SK-N-SH (cell line): ENCODE measurements around the gene GCFC2. TPM values are rescaled to one million over a fixed set of nuclear protein-coding genes. Genes with fewer than 3 reads are reported as not detected.
A peak's percentile ranks its signal among the peaks of the same experiment; 100 is the strongest.

Source experiments
- CTCF ChIA-PET: fragments of 300-600, 350-600 bp; formaldehyde crosslinking; extraction: SDS; loops from one replicate; lab custom pipeline; 2021; lab: Yijun Ruan, JAX
- POLR2A ChIA-PET: fragments of 350-600 bp; sonication (Branson Sonifier 250); formaldehyde crosslinking; extraction: SDS; loops from one replicate; lab custom pipeline; 2020; ENCODE audit warnings: antibody characterized with exemption, inconsistent platforms; lab: Yijun Ruan, JAX
- DNase-seq: peaks from one replicate; pipeline ENCODE4 v3.0.0; 2012
- H2AFZ ChIP-seq: fragments of 200-600 bp; sonication (generic); 2 replicates; pipeline ENCODE4 v1.8.1; 2016; ENCODE audit warnings: antibody characterized with exemption, mild to moderate bottlenecking, low read depth
- H3F3A ChIP-seq: fragments of 200-600 bp; sonication (generic); replicated peaks from 2 replicates; pipeline ENCODE3; 2016; ENCODE audit warnings: antibody characterized with exemption, mild to moderate bottlenecking; ENCODE audit not compliant: insufficient read depth
- H3K27ac ChIP-seq, 2 experiments: fragments of 200-500 bp in 1 of 2; fragments of 200-600 bp in 1 of 2; sonication (Bioruptor generic) in 1 of 2; sonication (generic), shearing (Covaris generic) in 1 of 2; 2 replicates each; pipeline versions ENCODE4 v1.5.1 to v1.6.1; 2014 to 2016; ENCODE audit warnings: low read depth in 2 of 2, inconsistent platforms in 1 of 2, low read length in 1 of 2, mild to moderate bottlenecking in 1 of 2, mixed read lengths in 1 of 2
- H3K27me3 ChIP-seq: fragments of 200-600 bp; sonication (generic), shearing (Covaris generic); 2 replicates; pipeline ENCODE4 v1.6.1; 2016; ENCODE audit warnings: mixed run types; ENCODE audit not compliant: insufficient read depth
- H3K36me3 ChIP-seq, 2 experiments: fragments of 200-500 bp in 1 of 2; fragments of 200-600 bp in 1 of 2; sonication (Bioruptor generic) in 1 of 2; sonication (generic) in 1 of 2; replicated peaks in 1 of 2; 2 replicates each; pipeline versions ENCODE3 to v1.5.1; 2014 to 2016; ENCODE audit warnings: low read length in 1 of 2, mild to moderate bottlenecking in 1 of 2; ENCODE audit not compliant: insufficient read depth in 2 of 2, control insufficient read depth in 1 of 2
- H3K4me1 ChIP-seq, 2 experiments: fragments of 200-500 bp in 1 of 2; fragments of 200-600 bp in 1 of 2; sonication (Bioruptor generic) in 1 of 2; sonication (generic), shearing (Covaris generic) in 1 of 2; 2 replicates each; pipeline versions ENCODE4 v1.5.1 to v1.6.1; 2014 to 2016; ENCODE audit warnings: low read depth in 1 of 2, low read length in 1 of 2, mixed run types in 1 of 2; ENCODE audit not compliant: insufficient read depth in 2 of 2, control insufficient read depth in 1 of 2
- H3K4me2 ChIP-seq: fragments of 200-600 bp; sonication (generic), shearing (Covaris generic); 2 replicates; pipeline ENCODE4 v1.6.1; 2017; ENCODE audit warnings: mixed run types
- H3K4me3 ChIP-seq, 2 experiments: fragments of 200-500 bp in 1 of 2; fragments of 200-600 bp in 1 of 2; sonication (Bioruptor generic) in 1 of 2; sonication (generic), shearing (Covaris generic) in 1 of 2; 2 replicates each; pipeline versions ENCODE4 v1.5.1 to v1.8.1; 2014 to 2016; ENCODE audit warnings: low read depth in 2 of 2, inconsistent platforms in 1 of 2, low read length in 1 of 2, mild to moderate bottlenecking in 1 of 2, mixed read lengths in 1 of 2, moderate library complexity in 1 of 2
- H3K79me2 ChIP-seq: fragments of 200-600 bp; sonication (generic); 2 replicates; pipeline ENCODE4 v1.8.1; 2017; ENCODE audit warnings: mild to moderate bottlenecking; ENCODE audit not compliant: insufficient read depth
- H3K9ac ChIP-seq: fragments of 200-600 bp; sonication (generic); 2 replicates; pipeline ENCODE4 v1.6.1; 2017; ENCODE audit warnings: mixed run types
- H3K9me2 ChIP-seq: fragments of 200-600 bp; sonication (generic); 2 replicates; pipeline ENCODE4 v1.6.1; 2017; ENCODE audit warnings: mixed run types
- H3K9me3 ChIP-seq: fragments of 200-600 bp; sonication (generic); 2 replicates; pipeline ENCODE4 v1.6.1; 2017; ENCODE audit warnings: mixed run types, mild to moderate bottlenecking, moderate library complexity
- H4K20me1 ChIP-seq: fragments of 200-600 bp; sonication (generic); 2 replicates; pipeline ENCODE4 v1.6.1; 2017; ENCODE audit warnings: mild to moderate bottlenecking, mixed run types; ENCODE audit not compliant: insufficient read depth
- CTCF ChIP-seq: fragments of 200-600 bp; sonication (generic); IDR thresholded peaks from 2 replicates; pipeline ENCODE4 v1.6.1; 2017; ENCODE audit warnings: antibody characterized with exemption, mild to moderate bottlenecking, moderate library complexity
- ELF1 ChIP-seq: IDR thresholded peaks from 2 replicates; pipeline ENCODE4 v1.4.0; 2012
- EP300 ChIP-seq, 2 experiments: IDR thresholded peaks; 2 replicates each; pipeline versions ENCODE4 v1.4.0 to v1.6.1; 2012; ENCODE audit warnings: borderline replicate concordance in 1 of 2, low read depth in 1 of 2, low read length in 1 of 2
- EZH2phosphoT487 ChIP-seq: fragments of 200-600 bp; sonication (generic); IDR thresholded peaks from 2 replicates; pipeline ENCODE4 v1.6.1; 2017; ENCODE audit warnings: low read depth, mixed run types, mild to moderate bottlenecking, antibody characterized with exemption, moderate library complexity, borderline replicate concordance
- FOSL2 ChIP-seq: IDR thresholded peaks from 2 replicates; pipeline ENCODE4 v1.4.0; 2012; ENCODE audit warnings: low read depth, mild to moderate bottlenecking, moderate library complexity, borderline replicate concordance
- FOXJ3 ChIP-seq: sonication (generic); formaldehyde crosslinking; IDR thresholded peaks from 2 replicates; pipeline ENCODE4 v1.5.1; 2020; ENCODE audit warnings: mild to moderate bottlenecking, missing genetic modification reagents
- FOXM1 ChIP-seq: IDR thresholded peaks from 2 replicates; pipeline ENCODE4 v1.4.0; 2012; ENCODE audit warnings: low read depth, mild to moderate bottlenecking
- GABPA ChIP-seq: IDR thresholded peaks from 2 replicates; pipeline ENCODE4 v1.4.0; 2012; ENCODE audit warnings: low read depth, mild to moderate bottlenecking
- IRF3 ChIP-seq: fragments of 150-350 bp; IDR thresholded peaks from 2 replicates; pipeline ENCODE4 v1.6.1; 2016; ENCODE audit warnings: mild to moderate bottlenecking, low read depth, low read length
- MEF2A ChIP-seq: IDR thresholded peaks from 2 replicates; pipeline ENCODE4 v1.4.0; 2012; ENCODE audit warnings: low read depth, borderline replicate concordance
- MXI1 ChIP-seq: IDR thresholded peaks from 2 replicates; pipeline ENCODE4 v1.6.1; 2012; ENCODE audit warnings: mild to moderate bottlenecking, low read depth, low read length, improper control_type of control experiment
- NFIC ChIP-seq: IDR thresholded peaks from 2 replicates; pipeline ENCODE4 v1.4.0; 2012; ENCODE audit warnings: borderline replicate concordance
- NRF1 ChIP-seq: IDR thresholded peaks from 2 replicates; pipeline ENCODE4 v1.6.1; 2012; ENCODE audit warnings: low read depth, mild to moderate bottlenecking, low read length
- PBX3 ChIP-seq: IDR thresholded peaks from 2 replicates; pipeline ENCODE4; 2012
- POLR2AphosphoS5 ChIP-seq: IDR thresholded peaks from 2 replicates; pipeline ENCODE4 v1.6.1; 2012; ENCODE audit warnings: low read depth, low read length
- RCOR1 ChIP-seq: fragments of 150-350 bp; IDR thresholded peaks from 2 replicates; pipeline ENCODE4 v1.6.1; 2017; ENCODE audit warnings: antibody characterized with exemption, low read length
- REST ChIP-seq: IDR thresholded peaks from 2 replicates; pipeline ENCODE4 v1.6.1; 2012; ENCODE audit warnings: mild to moderate bottlenecking, low read depth, low read length, moderate library complexity
- SMC3 ChIP-seq: IDR thresholded peaks from 2 replicates; pipeline ENCODE4 v1.6.1; 2012; ENCODE audit warnings: low read depth, low read length, improper control_type of control experiment
- TAF1 ChIP-seq: IDR thresholded peaks from 2 replicates; pipeline ENCODE4 v1.6.1; 2012; ENCODE audit warnings: low read depth, mild to moderate bottlenecking, low read length, moderate library complexity, borderline replicate concordance
- TCF12 ChIP-seq: IDR thresholded peaks from 2 replicates; pipeline ENCODE4 v1.4.0; 2012
- TEAD4 ChIP-seq: IDR thresholded peaks from 2 replicates; pipeline ENCODE4 v1.4.0; 2012; ENCODE audit warnings: mild to moderate bottlenecking, borderline replicate concordance; ENCODE audit not compliant: insufficient read depth
- WGBS: methylation state at CpG from one replicate; pipeline ENCODE4 v1.1.6; 2017; ENCODE audit warnings: low lambda C conversion rate; 5-methylcytosine and 5-hydroxymethylcytosine counted together
- polyA plus RNA-seq, 3 experiments: library from polyadenylated mRNA; depleted of rRNA; stranded (reverse); fragments of >200 nt; gene quantifications; 2 replicates each; pipeline ENCODE4 v1.2.3, GENCODE V29; 2012
- TF ChIP-seq, protein P1 (sequence below): IDR thresholded peaks from 2 replicates; pipeline ENCODE4 v1.4.0; 2012; ENCODE audit warnings: low read depth, borderline replicate concordance
- TF ChIP-seq, protein P2 (sequence below): IDR thresholded peaks from 2 replicates; pipeline ENCODE4 v1.4.0; 2012; ENCODE audit warnings: low read depth, borderline replicate concordance

The GCFC2 gene
- polyA plus RNA-seq, 1 of the 3 experiments (the other 2 are of a cell fraction) = 7.7 TPM

DNA sequence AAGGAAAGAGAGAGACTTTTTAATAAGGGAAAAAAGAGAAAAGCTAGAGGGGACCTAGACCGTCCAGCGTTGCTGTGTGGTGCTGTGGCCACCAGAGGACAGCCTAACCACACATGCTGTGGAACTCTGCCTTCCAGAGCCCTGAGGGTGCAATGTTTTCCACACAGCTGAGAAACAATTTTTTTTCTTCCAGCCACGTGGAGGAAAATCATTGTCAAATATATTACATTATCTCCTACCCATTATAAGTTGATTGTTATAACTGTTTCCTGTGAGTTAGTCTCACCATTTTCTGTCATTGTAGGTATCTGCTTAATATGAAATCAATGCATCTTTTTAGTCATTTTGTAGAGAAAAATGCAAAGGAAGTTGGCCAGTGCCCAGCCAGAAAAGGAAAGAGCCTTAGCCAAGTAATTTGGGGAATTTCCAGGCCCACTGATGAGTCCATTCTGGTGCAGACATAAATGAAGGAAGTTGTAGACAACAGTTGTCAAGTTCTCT is 70.0 kb downstream of the GCFC2 start:
- H3K9me2 ChIP-seq = no peaks in the 10 kb centered on the region
- H3K27ac ChIP-seq = peak overlapping the region; percentile 17 to 74; a peak in 3 of 4 replicates
- H3K4me1 ChIP-seq = peaks cover 0 to 9% of the 10 kb centered on the region in 2 experiments; a peak in 2 of 4 replicates
- WGBS = 3% methylated on average over 3 of the region's 3 CpGs
- H3K4me2 ChIP-seq = peak overlapping the region; percentile 56; the same call in 1 of the 2 replicates
- peaks cover 4% of the 10 kb centered on the region for H3F3A ChIP-seq
- no peaks in the 10 kb centered on the region for H3K79me2 ChIP-seq
- H3K9me3 ChIP-seq = no peaks in the 10 kb centered on the region
- H4K20me1 ChIP-seq = no peaks in the 10 kb centered on the region
- DNase-seq = peak; percentile 66
- ChIA-PET POLR2A (no interaction called here), CTCF (interaction anchor here (0.6 to 4.5 kb wide), 37 partner anchors 8 to 1881 kb away, joined by 3 to 30 read pairs (median 5); partner anchors contain the start of genes EVA1A and LRRTM4)
- no peak overlapping the region for H3K9ac ChIP-seq
- H2AFZ ChIP-seq = peak overlapping the region; percentile 73; the same call in 1 of the 2 replicates
- H3K36me3 ChIP-seq = no peaks in the 10 kb centered on the region
- peak overlapping the region in 1 of 2 experiments; percentile 42; a peak in 1 of 4 replicates for H3K4me3 ChIP-seq
- no peaks in the 10 kb centered on the region; the same call in 1 of the 2 replicates for H3K27me3 ChIP-seq
- TF ChIP-seq MEF2A (no peak), TAF1 (no peak), CTCF (peak; percentile 99), SMC3 (peak; percentile 94), PBX3 (no peak), TCF12 (0 out of 2 replicates have a peak, but pooled peaks have one; percentile 7), POLR2AphosphoS5 (no peak), IRF3 (no peak), NFIC (peak; percentile 61; the same call in 1 of the 2 replicates), RCOR1 (no peak), GABPA (no peak), FOSL2 (no peak), FOXM1 (no peak), TEAD4 (no peak), NRF1 (no peak; the same call in 1 of the 2 replicates), EP300 (IDR thresholded peaks at IDR 0.05; ENCODE audit: borderline replicate concordance in 1 of 2, low read depth in 1 of 2, low read length in 1 of 2) (peak in 1 of 2 experiments; percentile 43; a peak in 2 of 4 replicates), ELF1 (no peak), EZH2phosphoT487 (no peak), FOXJ3 (CRISPR knock-in tag) (no peak), MXI1 (peak; percentile 94), REST (no peak)
- TF ChIP-seq, protein P1, sequence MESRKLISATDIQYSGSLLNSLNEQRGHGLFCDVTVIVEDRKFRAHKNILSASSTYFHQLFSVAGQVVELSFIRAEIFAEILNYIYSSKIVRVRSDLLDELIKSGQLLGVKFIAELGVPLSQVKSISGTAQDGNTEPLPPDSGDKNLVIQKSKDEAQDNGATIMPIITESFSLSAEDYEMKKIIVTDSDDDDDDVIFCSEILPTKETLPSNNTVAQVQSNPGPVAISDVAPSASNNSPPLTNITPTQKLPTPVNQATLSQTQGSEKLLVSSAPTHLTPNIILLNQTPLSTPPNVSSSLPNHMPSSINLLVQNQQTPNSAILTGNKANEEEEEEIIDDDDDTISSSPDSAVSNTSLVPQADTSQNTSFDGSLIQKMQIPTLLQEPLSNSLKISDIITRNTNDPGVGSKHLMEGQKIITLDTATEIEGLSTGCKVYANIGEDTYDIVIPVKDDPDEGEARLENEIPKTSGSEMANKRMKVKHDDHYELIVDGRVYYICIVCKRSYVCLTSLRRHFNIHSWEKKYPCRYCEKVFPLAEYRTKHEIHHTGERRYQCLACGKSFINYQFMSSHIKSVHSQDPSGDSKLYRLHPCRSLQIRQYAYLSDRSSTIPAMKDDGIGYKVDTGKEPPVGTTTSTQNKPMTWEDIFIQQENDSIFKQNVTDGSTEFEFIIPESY = no peak
- TF ChIP-seq, protein P2, sequence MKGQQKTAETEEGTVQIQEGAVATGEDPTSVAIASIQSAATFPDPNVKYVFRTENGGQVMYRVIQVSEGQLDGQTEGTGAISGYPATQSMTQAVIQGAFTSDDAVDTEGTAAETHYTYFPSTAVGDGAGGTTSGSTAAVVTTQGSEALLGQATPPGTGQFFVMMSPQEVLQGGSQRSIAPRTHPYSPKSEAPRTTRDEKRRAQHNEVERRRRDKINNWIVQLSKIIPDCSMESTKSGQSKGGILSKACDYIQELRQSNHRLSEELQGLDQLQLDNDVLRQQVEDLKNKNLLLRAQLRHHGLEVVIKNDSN = no peak; the same call in 1 of the 2 replicates
